WTC11 (cell line): Measurements from ENCODE around the gene SFRP2. TPM values are rescaled to one million over a fixed set of nuclear protein-coding genes. Genes with fewer than 3 reads are reported as not detected.

Experiments used
- ATAC-seq: fragments of 200-7000 bp; cut with Tn5 transposase; 2 replicates; pipeline ENCODE4 v1.10.0; 2021; ENCODE audit warnings: mild to moderate bottlenecking, moderate library complexity
- CTCF ChIA-PET: fragments of 300-600 bp; sonication (Branson Sonifier 250); formaldehyde crosslinking; loops from one replicate; lab custom pipeline; 2021; ENCODE audit warnings: antibody characterized with exemption; lab: Charles Lee
- POLR2A ChIA-PET: fragments of 350-600 bp; sonication (Branson Sonifier 250); formaldehyde crosslinking; loops from one replicate; lab custom pipeline; 2021; ENCODE audit warnings: antibody characterized with exemption; lab: Charles Lee
- DNase-seq: peaks from one replicate; pipeline ENCODE4 v3.0.0; 2021; ENCODE audit warnings: low spot score
- H3K27ac Mint-ChIP-seq: 2 replicates; pipeline ENCODE4 v1.8.0; 2021; ENCODE audit warnings: mixed read lengths
- H3K27me3 Mint-ChIP-seq: 2 replicates; pipeline ENCODE4 v1.8.0; 2021; ENCODE audit warnings: low read depth, mild to moderate bottlenecking, moderate library complexity, mixed read lengths
- H3K36me3 Mint-ChIP-seq: 2 replicates; pipeline ENCODE4 v1.8.0; 2021; ENCODE audit warnings: mixed read lengths
- H3K4me1 Mint-ChIP-seq: 2 replicates; pipeline ENCODE4 v1.8.0; 2022; ENCODE audit warnings: mixed read lengths
- H3K4me3 Mint-ChIP-seq: 2 replicates; pipeline ENCODE4 v1.8.0; 2021; ENCODE audit warnings: mild to moderate bottlenecking, moderate library complexity, mixed read lengths
- H3K9me3 Mint-ChIP-seq: 2 replicates; pipeline ENCODE4 v1.8.0; 2021; ENCODE audit warnings: mixed read lengths
- CREB1 ChIP-seq: sonication (generic); formaldehyde crosslinking; IDR thresholded peaks from 2 replicates; pipeline ENCODE4 v1.8.0; 2023; ENCODE audit warnings: mild to moderate bottlenecking, missing genetic modification reagents
- CTCF ChIP-seq: fragments of 200-600 bp; IDR thresholded peaks from 2 replicates; pipeline ENCODE4 v1.8.0; 2022; ENCODE audit warnings: antibody characterized with exemption
- E2F1 ChIP-seq: sonication (generic); formaldehyde crosslinking; IDR thresholded peaks from 2 replicates; pipeline ENCODE4 v1.8.0; 2022; ENCODE audit warnings: mild to moderate bottlenecking, missing genetic modification reagents
- FOXP4 ChIP-seq: sonication (generic); formaldehyde crosslinking; IDR thresholded peaks from 2 replicates; pipeline ENCODE4 v1.8.0; 2022; ENCODE audit warnings: mild to moderate bottlenecking, missing genetic modification reagents
- GABPB1 ChIP-seq: sonication (generic); formaldehyde crosslinking; IDR thresholded peaks from 2 replicates; pipeline ENCODE4 v1.8.1; 2023; ENCODE audit warnings: mild to moderate bottlenecking, missing genetic modification reagents
- GRHL2 ChIP-seq: fragments of 250-450 bp; sonication (Bioruptor Pico); IDR thresholded peaks from 2 replicates; pipeline ENCODE4 v1.8.0; 2022; ENCODE audit warnings: mild to moderate bottlenecking, moderate library complexity; ENCODE audit not compliant: insufficient replicate concordance, severe bottlenecking
- NR3C1 ChIP-seq: sonication (generic); formaldehyde crosslinking; conservative IDR thresholded peaks from 2 replicates; pipeline ENCODE4 v1.8.1; 2023; ENCODE audit warnings: low read depth, mild to moderate bottlenecking, missing genetic modification reagents
- RELA ChIP-seq: sonication (generic); formaldehyde crosslinking; IDR thresholded peaks from 2 replicates; pipeline ENCODE4 v1.8.1; 2022; ENCODE audit warnings: missing genetic modification reagents, mild to moderate bottlenecking, borderline replicate concordance
- SP1 ChIP-seq: sonication (generic); formaldehyde crosslinking; conservative IDR thresholded peaks from 2 replicates; pipeline ENCODE4 v1.8.1; 2022; ENCODE audit warnings: missing genetic modification reagents
- TEAD1 ChIP-seq: sonication (generic); formaldehyde crosslinking; IDR thresholded peaks from 2 replicates; pipeline ENCODE4 v1.8.0; 2022; ENCODE audit warnings: mild to moderate bottlenecking, missing genetic modification reagents
- ZBTB43 ChIP-seq: sonication (generic); formaldehyde crosslinking; IDR thresholded peaks from 2 replicates; pipeline ENCODE4 v1.8.1; 2023; ENCODE audit warnings: mild to moderate bottlenecking, missing genetic modification reagents
- ZNF425 ChIP-seq: fragments of 250-450 bp; sonication (Bioruptor Pico); conservative IDR thresholded peaks from 2 replicates; pipeline ENCODE4 v1.9.0; 2021; ENCODE audit warnings: mild to moderate bottlenecking
- ZNF532 ChIP-seq: fragments of 250-450 bp; sonication (Bioruptor Pico); IDR thresholded peaks from 2 replicates; pipeline ENCODE4 v1.9.0; 2021; ENCODE audit warnings: mild to moderate bottlenecking, borderline replicate concordance
- ZSCAN18 ChIP-seq: fragments of 250-450 bp; sonication (Bioruptor Pico); IDR thresholded peaks from 2 replicates; pipeline ENCODE4 v2.1.2; 2022; ENCODE audit warnings: mild to moderate bottlenecking, moderate library complexity
- total RNA-seq: library from RNA; stranded (reverse); gene quantifications from 3 replicates; pipeline ENCODE4 v1.2.3, GENCODE V29; 2021

SFRP2 gene
- total RNA-seq, 1 experiment from 2014 or later, result 417 TPM

- ATAC-seq, result no peak
- H3K4me3 Mint-ChIP-seq, result peak overlapping the region; percentile 82
- H3K36me3 Mint-ChIP-seq, result peaks cover 8% of the 10 kb centered on the region
- H3K4me1 Mint-ChIP-seq, result peaks cover 28% of the 10 kb centered on the region
- ChIA-PET CTCF (interaction anchor here (0.6 to 2.2 kb wide), 7 partner anchors 9 to 1081 kb away, joined by 3 to 14 read pairs (median 4); no protein-coding TSS in a partner anchor), POLR2A (interaction anchor here (0.7 kb wide), 1 partner anchor 214 kb away, joined by 3 read pairs; no protein-coding TSS in a partner anchor)
- no peak for DNase-seq
- peaks cover 13% of the 10 kb centered on the region for H3K9me3 Mint-ChIP-seq
- no peak for TF ChIP-seq NR3C1
- H3K27ac Mint-ChIP-seq, result no peak overlapping the region
- H3K27me3 Mint-ChIP-seq, result peaks cover 7% of the 10 kb centered on the region
Observed at GRCh38 chr4:153758688-153759406, 30.0 kb downstream of the SFRP2 start.

- Mint-ChIP-seq H3K27me3 (peaks cover 7% of the 10 kb centered on the region), H3K9me3 (peaks cover 13% of the 10 kb centered on the region), H3K4me3 (peak overlapping the region; percentile 82), H3K4me1 (peaks cover 23% of the 10 kb centered on the region), H3K27ac (no peak overlapping the region), H3K36me3 (peaks cover 8% of the 10 kb centered on the region)
- ChIA-PET CTCF (interaction anchor here (0.6 to 2.2 kb wide), 6 partner anchors 8 to 1080 kb away, joined by 3 to 14 read pairs (median 4); no protein-coding TSS in a partner anchor), POLR2A (interaction anchor here (0.6 to 1.3 kb wide), 3 partner anchors 32 to 35 kb away, joined by 3 to 4 read pairs (median 3); no protein-coding TSS in a partner anchor)
- peak; percentile 14 for ATAC-seq
- TF ChIP-seq FOXP4 (CRISPR knock-in tag) (no peak), CREB1 (no peak), E2F1 (CRISPR knock-in tag) (no peak), ZNF532 (CRISPR knock-in tag) (no peak), RELA (CRISPR knock-in tag) (no peak), TEAD1 (CRISPR knock-in tag) (no peak), ZBTB43 (no peak), GRHL2 (CRISPR knock-in tag) (no peak), SP1 (CRISPR knock-in tag) (no peak)
- DNase-seq, result no peak
Observed at GRCh38 chr4:153758136-153758535, 30.7 kb downstream of the SFRP2 start.

GRCh38 chr4:153757407-153757806 is 31.5 kb downstream of the SFRP2 start:
- H3K4me3 Mint-ChIP-seq, result no peak overlapping the region
- POLR2A ChIA-PET, result interaction anchor here (0.6 to 1.3 kb wide), 2 partner anchors 32 to 33 kb away, joined by 3 to 4 read pairs; no protein-coding TSS in a partner anchor
- peaks cover 7% of the 10 kb centered on the region for H3K27me3 Mint-ChIP-seq
- peaks cover 13% of the 10 kb centered on the region for H3K9me3 Mint-ChIP-seq
- ATAC-seq (peak; percentile 2; the same call in 1 of the 2 replicates), DNase-seq (no peak)
- peaks cover 23% of the 10 kb centered on the region for H3K4me1 Mint-ChIP-seq
- H3K36me3 Mint-ChIP-seq, result peaks cover 8% of the 10 kb centered on the region
- CTCF ChIA-PET, result interaction anchor here (1.6 to 2.2 kb wide), 3 partner anchors 8 to 123 kb away, joined by 5 to 14 read pairs (median 5); no protein-coding TSS in a partner anchor
- H3K27ac Mint-ChIP-seq, result no peak overlapping the region
- TF ChIP-seq ZNF425 (CRISPR knock-in tag), result no peak
- TF ChIP-seq NR3C1, result no peak
- no peak for TF ChIP-seq CTCF
- no peak for TF ChIP-seq GABPB1 (CRISPR knock-in tag)
- no peak for TF ChIP-seq ZSCAN18 (CRISPR knock-in tag)
